Endodermal cell (in vitro differentiated cells): ENCODE measurements around the gene ADGRF5. TPM values are rescaled to one million over a fixed set of nuclear protein-coding genes. Genes with fewer than 3 reads are reported as not detected.

Source experiments
- DNase-seq: peaks from one replicate; pipeline ENCODE4 v3.0.0-alpha.2; 2017
- H3K27ac ChIP-seq: 2 replicates; pipeline ENCODE4 v1.5.1; 2013; ENCODE audit warnings: mild to moderate bottlenecking, low read depth, low read length, moderate library complexity
- H3K27me3 ChIP-seq: 2 replicates; pipeline ENCODE4 v1.6.1; 2013; ENCODE audit warnings: mild to moderate bottlenecking, low read length, moderate library complexity; ENCODE audit not compliant: insufficient read depth, control insufficient read depth, poor library complexity, severe bottlenecking
- H3K36me3 ChIP-seq: 2 replicates; pipeline ENCODE4 v1.7.0; 2013; ENCODE audit warnings: mild to moderate bottlenecking, low read length, moderate library complexity; ENCODE audit not compliant: control insufficient read depth, insufficient read depth
- H3K4me1 ChIP-seq: one replicate; pipeline ENCODE4 v1.7.0; 2013; ENCODE audit warnings: low read length; ENCODE audit not compliant: control insufficient read depth, insufficient read depth
- H3K4me3 ChIP-seq: 2 replicates; pipeline ENCODE4 v1.5.1; 2013; ENCODE audit warnings: mild to moderate bottlenecking, low read length, moderate library complexity
- H3K9ac ChIP-seq: 2 replicates; pipeline ENCODE4 v1.6.1; 2013; ENCODE audit warnings: mild to moderate bottlenecking, low read length, moderate library complexity; ENCODE audit not compliant: poor library complexity, severe bottlenecking; ENCODE audit errors: extremely low read depth
- H3K9me3 ChIP-seq: 2 replicates; pipeline ENCODE4 v1.6.1; 2013; ENCODE audit warnings: mild to moderate bottlenecking, low read length, moderate library complexity; ENCODE audit not compliant: control insufficient read depth
- H3K27ac Mint-ChIP-seq: 2 replicates; pipeline ENCODE4 v1.8.0; 2020; ENCODE audit warnings: mixed read lengths
- H3K27me3 Mint-ChIP-seq: 2 replicates; pipeline ENCODE4 v1.8.0; 2021; ENCODE audit warnings: mild to moderate bottlenecking, mixed read lengths; ENCODE audit not compliant: insufficient read depth
- H3K36me3 Mint-ChIP-seq: 2 replicates; pipeline ENCODE4 v1.8.0; 2020; ENCODE audit warnings: low read depth, mixed read lengths
- H3K4me1 Mint-ChIP-seq: 2 replicates; pipeline ENCODE4 v1.8.0; 2020; ENCODE audit warnings: mixed read lengths
- H3K4me3 Mint-ChIP-seq: 2 replicates; pipeline ENCODE4 v1.8.0; 2020; ENCODE audit warnings: mild to moderate bottlenecking, moderate library complexity, mixed read lengths
- H3K9me3 Mint-ChIP-seq: 2 replicates; pipeline ENCODE4 v1.8.0; 2020; ENCODE audit warnings: mild to moderate bottlenecking, mixed read lengths
- CTCF ChIP-seq: fragments of 200-600 bp; sonication (generic); conservative IDR thresholded peaks from 2 replicates; pipeline ENCODE4 v1.5.0; 2021; ENCODE audit warnings: antibody characterized with exemption, mild to moderate bottlenecking
- WGBS, 2 experiments: methylation state at CpG; one replicate each; pipeline versions ENCODE4 v1.1.5 to v1.1.7; 2013; ENCODE audit warnings: missing lambda C conversion rate in 2 of 2, mixed read lengths in 1 of 2; ENCODE audit not compliant: insufficient coverage in 1 of 2, insufficient read length in 1 of 2; 5-methylcytosine and 5-hydroxymethylcytosine counted together
- total RNA-seq, 2 donors: library from RNA; stranded (reverse); fragmentation: NEBNext Ultra II Directional in 1 of 2; extraction: Animal tissue kit (Norgen Biotek cat#: 25700) in 1 of 2; gene quantifications; 2 replicates in 1 of 2; 3 replicates in 1 of 2; pipeline ENCODE4 v1.2.1, GENCODE V29; 2021

ADGRF5 gene
- total RNA-seq, 2 donors from 2014 or later: not detected

GRCh38 chr6:46918806-46919205, 2.9 kb downstream of the ADGRF5 start:
- Mint-ChIP-seq H3K27me3 (no peaks in the 10 kb centered on the region), H3K9me3 (no peaks in the 10 kb centered on the region), H3K36me3 (no peaks in the 10 kb centered on the region), H3K27ac (no peak overlapping the region), H3K4me3 (no peak overlapping the region), H3K4me1 (peaks cover 6% of the 10 kb centered on the region)
- Histone ChIP-seq H3K9ac (no peak overlapping the region), H3K27me3 (no peaks in the 10 kb centered on the region), H3K36me3 (no peaks in the 10 kb centered on the region), H3K9me3 (no peaks in the 10 kb centered on the region), H3K4me1 (no peaks in the 10 kb centered on the region), H3K27ac (no peak overlapping the region), H3K4me3 (no peak overlapping the region)
- WGBS, 2 experiments: 86 to 94% methylated on average over 1 to 3 of the region's 3 CpGs
- DNase-seq: no peak
- no peak for TF ChIP-seq CTCF

GRCh38 chr6:46917002-46917545, 4.7 kb downstream of the ADGRF5 start:
- peaks cover 4% of the 10 kb centered on the region for H3K4me1 ChIP-seq
- H3K9me3 ChIP-seq: no peaks in the 10 kb centered on the region
- 89 to 93% methylated on average over 3 of the region's 3 CpGs for WGBS, 2 experiments
- Mint-ChIP-seq H3K4me1 (peaks cover 14% of the 10 kb centered on the region), H3K36me3 (no peaks in the 10 kb centered on the region), H3K9me3 (no peaks in the 10 kb centered on the region), H3K27me3 (no peaks in the 10 kb centered on the region), H3K27ac (no peak overlapping the region), H3K4me3 (no peak overlapping the region)
- no peak for TF ChIP-seq CTCF
- no peak overlapping the region for H3K4me3 ChIP-seq
- H3K9ac ChIP-seq: no peak overlapping the region
- H3K36me3 ChIP-seq: no peaks in the 10 kb centered on the region
- no peak for DNase-seq
- H3K27ac ChIP-seq: no peak overlapping the region
- no peaks in the 10 kb centered on the region for H3K27me3 ChIP-seq

GRCh38 chr6:46915866-46916265, 5.9 kb downstream of the ADGRF5 start:
- Histone ChIP-seq H3K27me3 (no peaks in the 10 kb centered on the region), H3K27ac (no peak overlapping the region), H3K36me3 (no peaks in the 10 kb centered on the region), H3K4me1 (peaks cover 4% of the 10 kb centered on the region), H3K4me3 (no peak overlapping the region), H3K9ac (no peak overlapping the region), H3K9me3 (no peaks in the 10 kb centered on the region)
- Mint-ChIP-seq H3K36me3 (no peaks in the 10 kb centered on the region), H3K27me3 (no peaks in the 10 kb centered on the region), H3K4me1 (peaks cover 17% of the 10 kb centered on the region), H3K9me3 (no peaks in the 10 kb centered on the region), H3K27ac (no peak overlapping the region), H3K4me3 (no peak overlapping the region)
- no peak for TF ChIP-seq CTCF
- WGBS, 2 experiments: 91% methylated on average over 3 to 4 of the region's 4 CpGs
- no peak for DNase-seq
